Heart right ventricle (tissue), 16 donors: Measurements from ENCODE around the gene LEMD3. TPM values are rescaled to one million over a fixed set of nuclear protein-coding genes. Genes with fewer than 3 reads are reported as not detected.

Experiments
- ATAC-seq, 8 donors: fragments of 200-7000 bp; cut with Tn5 transposase; one replicate each; pipeline ENCODE4 v1.9.1; 2020; ENCODE audit warnings: mild to moderate bottlenecking in 8 of 8, moderate library complexity in 8 of 8, moderate number of reproducible peaks in 1 of 8
- DNase-seq, 2 donors: peaks; one replicate each; pipeline ENCODE4 v3.0.0-alpha.2; 2020
- H3K27ac ChIP-seq, 10 donors: fragments of 200-600 bp; sonication (generic) in 2 of 10; one replicate each; pipeline versions ENCODE4 v1.5.0 to v1.8.0; 2020 to 2022; ENCODE audit warnings: mild to moderate bottlenecking in 3 of 10
- H3K27me3 ChIP-seq, 7 donors: fragments of 200-600 bp; one replicate each; pipeline ENCODE4 v1.8.0; 2021 to 2022; ENCODE audit warnings: mild to moderate bottlenecking in 2 of 7
- H3K36me3 ChIP-seq, 9 donors: fragments of 200-600 bp; sonication (generic) in 1 of 9; one replicate each; pipeline versions ENCODE4 v1.5.0 to v1.8.0; 2020 to 2022; ENCODE audit warnings: mild to moderate bottlenecking in 2 of 9
- H3K4me1 ChIP-seq, 9 donors: fragments of 200-600 bp; sonication (generic) in 1 of 9; one replicate each; pipeline versions ENCODE4 v1.5.0 to v1.8.0; 2020 to 2022; ENCODE audit warnings: mild to moderate bottlenecking in 4 of 9
- H3K4me3 ChIP-seq, 10 donors: fragments of 200-600 bp; sonication (generic) in 2 of 10; one replicate each; pipeline versions ENCODE4 v1.5.0 to v1.8.0; 2020 to 2022; ENCODE audit warnings: mild to moderate bottlenecking in 7 of 10, moderate library complexity in 2 of 10
- H3K9me3 ChIP-seq, 11 donors: fragments of 200-600 bp in 10 of 11; sonication (generic) in 2 of 11; one replicate each; pipeline versions ENCODE4 v1.5.0 to v1.8.0; 2013 to 2022; ENCODE audit warnings: mild to moderate bottlenecking in 2 of 11, control low read depth in 1 of 11, moderate library complexity in 1 of 11
- WGBS, 2 donors: extraction: QIAGEN DNeasy Blood & Tissue Kit; methylation state at CpG; one replicate each; pipeline ENCODE4 v1.1.7; 2013; ENCODE audit warnings: inconsistent platforms in 1 of 2; 5-methylcytosine and 5-hydroxymethylcytosine counted together
- intact Hi-C, 10 donors: fragments of 100-400 bp; cut with DNase I; formaldehyde crosslinking; loops; one replicate each; pipeline versions ENCODE4 v1.11.1 to v1.14.2; 2022
- polyA plus RNA-seq, 2 donors: library from polyadenylated mRNA; stranded (reverse); fragments of 200-250 nt; gene quantifications; one replicate each; pipeline ENCODE4 v1.2.3, GENCODE V29; 2013
- total RNA-seq, 10 donors: library from RNA; stranded (reverse); fragmentation: NEBNext Ultra II Directional in 3 of 10; extraction: Animal tissue kit (Norgen Biotek cat#: 25700) in 3 of 10; gene quantifications; one replicate each; pipeline versions ENCODE4 v1.2.1 to v1.2.4, GENCODE V29; 2021 to 2023
- TF ChIP-seq, protein P1 (sequence below), 9 donors: fragments of 200-600 bp; sonication (generic) in 2 of 9; IDR thresholded peaks; one replicate each; pipeline versions ENCODE4 v1.5.0 to v1.8.0; 2021 to 2022; ENCODE audit warnings: antibody characterized with exemption in 9 of 9, mild to moderate bottlenecking in 5 of 9, moderate library complexity in 1 of 9
- donor health status: Arrhythmogenic right ventricular cardiomyopathy.
- donor health status: ischemic (EF 13 %, LVEDD 7.1; RV severe dilation, severe dysfunction).
- donor health status: healthy with polysubstance abuse.
- donor health status: DM: no; HTN: yes; CAD: no.
- donor health status: DM: no; HTN: no; CAD: no.
- donor health status: ischemic (EF 25% LVEDD 6.9; RV normal size, moderate dysfunction).
- donor health status: ischemic (EF 25% LVEDD 5.7; RV mildly dilated, moderate dysfunction).
- donor health status: healthy.
- donor health status: DM: yes; HTN: yes; CAD: no.
- donor health status: Ischemic cardiomyopathy.
- donor health status: ischemic (EF 35%, LVEDD 5.7; RV mildly dilated, moderate dysfunction).
- donor health status: nonischemic (EF 11% LVEDD 7.7; RV severe dilation, severe dysfunction).
- donor health status: DM: yes; HTN: yes; CAD: no.
- donor health status: PGD.
- donor health status: ischemic (EF 29% LVEDD 5.4; RV normal size, mild dysfunction).
- donor health status: nonischemic (EF 23%, LVEDD 6.1; RV moderate dilation, normal function).

LEMD3 gene
- total and polyA plus RNA-seq, 12 donors, result 4.5 to 16.3 (median 11.9) TPM

DNA sequence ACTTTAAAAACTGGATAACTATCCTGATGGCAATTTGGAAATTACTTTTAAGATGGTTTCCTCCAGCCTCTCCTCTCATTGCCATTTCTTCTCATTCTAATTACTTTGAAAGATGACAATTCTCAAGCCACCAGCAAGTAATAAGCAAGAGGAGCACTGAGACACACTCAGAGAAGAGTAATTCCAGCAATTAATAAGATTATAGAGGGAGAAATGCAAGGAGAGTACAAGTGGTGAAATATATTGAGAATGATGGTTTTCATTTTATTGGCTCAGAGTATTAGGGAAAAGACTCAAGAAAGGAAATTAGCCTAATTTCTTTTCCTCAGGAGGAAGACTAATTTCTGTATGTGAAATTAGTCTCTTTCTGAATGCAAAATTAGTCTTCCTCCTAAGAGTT is 88.6 kb downstream of the LEMD3 start:
- no peaks in the 10 kb centered on the region for H3K36me3 ChIP-seq
- no peaks in the 10 kb centered on the region for H3K27me3 ChIP-seq
- no peak overlapping the region for H3K4me3 ChIP-seq
- H3K4me1 ChIP-seq, result no peaks in the 10 kb centered on the region
- TF ChIP-seq, protein P1, sequence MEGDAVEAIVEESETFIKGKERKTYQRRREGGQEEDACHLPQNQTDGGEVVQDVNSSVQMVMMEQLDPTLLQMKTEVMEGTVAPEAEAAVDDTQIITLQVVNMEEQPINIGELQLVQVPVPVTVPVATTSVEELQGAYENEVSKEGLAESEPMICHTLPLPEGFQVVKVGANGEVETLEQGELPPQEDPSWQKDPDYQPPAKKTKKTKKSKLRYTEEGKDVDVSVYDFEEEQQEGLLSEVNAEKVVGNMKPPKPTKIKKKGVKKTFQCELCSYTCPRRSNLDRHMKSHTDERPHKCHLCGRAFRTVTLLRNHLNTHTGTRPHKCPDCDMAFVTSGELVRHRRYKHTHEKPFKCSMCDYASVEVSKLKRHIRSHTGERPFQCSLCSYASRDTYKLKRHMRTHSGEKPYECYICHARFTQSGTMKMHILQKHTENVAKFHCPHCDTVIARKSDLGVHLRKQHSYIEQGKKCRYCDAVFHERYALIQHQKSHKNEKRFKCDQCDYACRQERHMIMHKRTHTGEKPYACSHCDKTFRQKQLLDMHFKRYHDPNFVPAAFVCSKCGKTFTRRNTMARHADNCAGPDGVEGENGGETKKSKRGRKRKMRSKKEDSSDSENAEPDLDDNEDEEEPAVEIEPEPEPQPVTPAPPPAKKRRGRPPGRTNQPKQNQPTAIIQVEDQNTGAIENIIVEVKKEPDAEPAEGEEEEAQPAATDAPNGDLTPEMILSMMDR (IDR thresholded peaks at IDR 0.05), result no peak
- intact Hi-C loops, result no loop called here
- H3K27ac ChIP-seq, result no peak overlapping the region
- ATAC-seq (no peak), DNase-seq (no peak)
- no peaks in the 10 kb centered on the region for H3K9me3 ChIP-seq

DNA sequence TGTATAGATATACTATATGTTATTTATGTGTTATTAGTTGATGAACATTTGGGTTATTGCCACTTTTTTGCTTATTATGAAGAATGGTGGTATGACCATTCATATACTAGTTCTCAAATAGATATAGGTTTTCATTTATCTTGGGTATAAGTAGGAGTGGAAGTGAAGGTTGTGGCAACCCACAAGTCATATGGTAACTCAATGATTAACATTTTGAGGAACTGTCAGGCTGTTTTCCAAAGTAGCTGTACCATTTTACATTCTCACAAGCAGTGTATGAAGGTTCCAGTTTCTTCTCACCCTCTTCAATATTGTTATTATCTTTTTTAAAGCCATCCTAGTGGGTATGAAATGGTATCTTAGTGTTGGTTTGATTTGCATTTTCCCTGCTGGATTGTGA is 90.1 kb downstream of the LEMD3 start:
- intact Hi-C loops, result no loop called here
- Histone ChIP-seq H3K27me3 (no peaks in the 10 kb centered on the region), H3K4me1 (no peaks in the 10 kb centered on the region), H3K27ac (no peak overlapping the region), H3K4me3 (no peak overlapping the region), H3K36me3 (no peaks in the 10 kb centered on the region), H3K9me3 (no peaks in the 10 kb centered on the region)
- no peak for ATAC-seq
- TF ChIP-seq, protein P1 (IDR thresholded peaks at IDR 0.05), result no peak
- no peak for DNase-seq

DNA sequence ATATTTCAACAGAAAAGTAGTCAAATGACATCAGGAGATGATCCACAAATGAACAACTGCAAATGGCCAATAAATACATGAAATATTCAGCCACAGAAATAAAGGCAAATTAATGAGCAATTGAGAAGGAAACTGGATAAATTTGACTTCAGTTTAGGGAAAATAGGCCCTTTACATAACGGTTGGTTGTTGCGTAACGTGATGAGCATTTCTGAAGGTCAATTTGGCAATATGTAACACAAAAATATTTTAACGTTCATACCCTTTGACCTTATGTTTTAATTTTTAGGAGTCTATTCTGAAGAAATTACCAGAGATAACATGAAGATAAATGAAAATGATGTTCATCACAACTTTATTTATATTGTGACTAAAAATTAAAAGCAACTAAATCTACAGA is 94.4 kb downstream of the LEMD3 start:
- no peaks in the 10 kb centered on the region for H3K4me1 ChIP-seq
- TF ChIP-seq, protein P1 (IDR thresholded peaks at IDR 0.05), result no peak
- H3K27ac ChIP-seq, result no peak overlapping the region
- WGBS, 2 donors, result 87 to 90% methylated on average over 4 of the region's 4 CpGs
- ATAC-seq (no peak), DNase-seq (no peak)
- no peak overlapping the region for H3K4me3 ChIP-seq
- H3K36me3 ChIP-seq, result no peaks in the 10 kb centered on the region
- no peaks in the 10 kb centered on the region for H3K27me3 ChIP-seq
- H3K9me3 ChIP-seq, result no peaks in the 10 kb centered on the region
- intact Hi-C loops, result loop anchor here in 1 of 10 donors (5.0 kb wide), 1 partner anchor 51 kb away; no protein-coding TSS in a partner anchor

DNA sequence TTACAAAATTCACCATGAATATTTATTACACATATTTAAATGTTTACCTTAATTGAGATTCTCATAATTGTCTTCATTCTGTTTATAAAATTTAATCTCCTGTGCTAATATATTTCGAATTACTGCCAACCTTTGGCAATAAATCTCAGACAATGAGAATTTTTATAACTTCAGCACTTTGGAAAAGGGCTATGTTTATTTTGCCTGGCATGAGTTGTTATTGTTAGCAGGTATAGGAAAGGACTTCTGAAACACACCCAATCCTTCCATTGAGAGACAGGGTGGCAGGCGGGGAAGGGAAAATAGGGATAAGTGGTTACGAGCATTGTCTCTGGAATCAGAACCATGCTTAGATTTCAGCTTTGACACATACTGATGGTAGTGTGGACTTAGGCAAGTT is 97.0 kb downstream of the LEMD3 start:
- WGBS, 2 donors, result 88 to 93% methylated on average over 3 of the region's 3 CpGs
- no peak for DNase-seq
- intact Hi-C loops, result no loop called here
- no peak overlapping the region for H3K4me3 ChIP-seq
- no peak overlapping the region for H3K27ac ChIP-seq
- H3K36me3 ChIP-seq, result no peaks in the 10 kb centered on the region
- no peak for ATAC-seq
- no peaks in the 10 kb centered on the region for H3K9me3 ChIP-seq
- H3K27me3 ChIP-seq, result no peaks in the 10 kb centered on the region
- TF ChIP-seq, protein P1 (IDR thresholded peaks at IDR 0.05), result no peak
- no peaks in the 10 kb centered on the region for H3K4me1 ChIP-seq

DNA sequence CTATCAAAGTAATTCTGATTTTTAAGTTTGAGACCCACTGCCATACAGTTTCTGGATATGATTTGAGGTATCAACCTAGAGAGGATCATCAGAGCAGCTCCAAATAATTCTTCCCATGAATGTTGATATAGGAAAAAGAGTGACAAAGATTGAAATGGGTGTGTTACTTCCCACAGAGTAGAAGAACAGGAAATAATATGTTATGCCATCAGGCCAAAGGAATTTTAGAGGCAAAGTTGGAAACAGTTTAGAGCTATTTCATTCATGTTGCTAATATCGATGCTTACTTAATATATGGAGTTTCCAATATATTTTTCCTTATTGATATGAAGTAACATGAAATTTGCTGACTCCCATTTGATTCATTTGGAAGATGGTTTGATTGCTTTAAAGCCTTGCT is 100.2 kb downstream of the LEMD3 start:
- H3K9me3 ChIP-seq, result no peaks in the 10 kb centered on the region
- no peak overlapping the region for H3K27ac ChIP-seq
- 43 to 62% methylated on average over 1 of the region's 1 CpG for WGBS, 2 donors
- H3K36me3 ChIP-seq, result no peaks in the 10 kb centered on the region
- TF ChIP-seq, protein P1 (IDR thresholded peaks at IDR 0.05), result no peak
- ATAC-seq (no peak), DNase-seq (no peak)
- intact Hi-C loops, result no loop called here
- no peaks in the 10 kb centered on the region for H3K27me3 ChIP-seq
- H3K4me1 ChIP-seq, result no peaks in the 10 kb centered on the region
- H3K4me3 ChIP-seq, result no peak overlapping the region
